Activated CD8-positive, alpha-beta T cell treated with anti-CD3 and anti-CD28 coated beads for 36 hours (primary cell): ENCODE results near the gene CSNK1G3. TPM values are rescaled to one million over a fixed set of nuclear protein-coding genes. Genes with fewer than 3 reads are reported as not detected.

Source experiments
- ATAC-seq: fragments of 200-7000 bp; cut with Tn5 transposase; one replicate; pipeline ENCODE4 v1.10.0; 2021; ENCODE audit warnings: mild to moderate bottlenecking, moderate library complexity
- CTCF ChIA-PET: fragments of 350-600 bp; sonication (Branson Sonifier 250); formaldehyde crosslinking; loops from one replicate; lab custom pipeline; 2021; ENCODE audit warnings: antibody characterized with exemption; lab: Charles Lee
- POLR2A ChIA-PET: fragments of 350-600 bp; sonication (Branson Sonifier 250); formaldehyde crosslinking; loops from one replicate; lab custom pipeline; 2021; ENCODE audit warnings: antibody characterized with exemption; lab: Charles Lee
- DNase-seq: peaks from one replicate; pipeline ENCODE4 v3.0.0-alpha.2; 2020
- H3K27ac Mint-ChIP-seq: one replicate; pipeline ENCODE4 v1.8.0; 2021; ENCODE audit warnings: mild to moderate bottlenecking, mixed read lengths
- H3K27me3 Mint-ChIP-seq: one replicate; pipeline ENCODE4 v1.8.0; 2021; ENCODE audit warnings: mixed read lengths
- H3K36me3 Mint-ChIP-seq: one replicate; pipeline ENCODE4 v1.8.0; 2021; ENCODE audit warnings: low read depth, mixed read lengths
- H3K4me1 Mint-ChIP-seq: one replicate; pipeline ENCODE4 v1.8.0; 2021; ENCODE audit warnings: low read depth, mixed read lengths
- H3K4me3 Mint-ChIP-seq: one replicate; pipeline ENCODE4 v1.8.0; 2021; ENCODE audit warnings: mild to moderate bottlenecking, moderate library complexity, mixed read lengths
- H3K9me3 Mint-ChIP-seq: one replicate; pipeline ENCODE4 v1.8.0; 2021; ENCODE audit warnings: mixed read lengths
- CTCF ChIP-seq: fragments of 200-600 bp; IDR thresholded peaks from one replicate; pipeline ENCODE4 v1.8.0; 2022; ENCODE audit warnings: antibody characterized with exemption, mild to moderate bottlenecking
- intact Hi-C: fragments of 100-400 bp; cut with micrococcal nuclease; formaldehyde crosslinking; loops from one replicate; pipeline ENCODE4 v1.10.0; 2022
- total RNA-seq, 2 experiments: library from RNA; stranded (reverse); gene quantifications; one replicate each; pipeline ENCODE4 v1.2.3, GENCODE V29; 2021

CSNK1G3 gene
- total RNA-seq, 2 experiments from 2014 or later = 36.1 to 39.2 TPM

- Mint-ChIP-seq H3K27ac (no peak overlapping the region), H3K36me3 (no peaks in the 10 kb centered on the region), H3K27me3 (peaks cover 2% of the 10 kb centered on the region), H3K4me3 (no peak overlapping the region), H3K4me1 (no peaks in the 10 kb centered on the region), H3K9me3 (no peaks in the 10 kb centered on the region)
- intact Hi-C loops = no loop called here
- no peak for TF ChIP-seq CTCF
- ATAC-seq (no peak), DNase-seq (no peak)
- CTCF ChIA-PET = no interaction called here
- POLR2A ChIA-PET = no interaction called here
Observed at GRCh38 chr5:123659495-123659894, 147.5 kb downstream of the CSNK1G3 start.

GRCh38 chr5:123664961-123665360 is 153.0 kb downstream of the CSNK1G3 start:
- no peak overlapping the region for H3K27ac Mint-ChIP-seq
- H3K4me3 Mint-ChIP-seq = no peak overlapping the region
- POLR2A ChIA-PET = no interaction called here
- H3K36me3 Mint-ChIP-seq = no peaks in the 10 kb centered on the region
- ATAC-seq (no peak), DNase-seq (no peak)
- peaks cover 5% of the 10 kb centered on the region for H3K27me3 Mint-ChIP-seq
- H3K4me1 Mint-ChIP-seq = no peaks in the 10 kb centered on the region
- intact Hi-C loops = no loop called here
- peaks cover 2% of the 10 kb centered on the region for H3K9me3 Mint-ChIP-seq
- CTCF ChIA-PET = no interaction called here
- TF ChIP-seq CTCF = no peak

GRCh38 chr5:123665822-123666371 is 153.9 kb downstream of the CSNK1G3 start:
- CTCF ChIA-PET = no interaction called here
- DNase-seq (no peak), ATAC-seq (no peak)
- H3K4me3 Mint-ChIP-seq = no peak overlapping the region
- intact Hi-C loops = no loop called here
- POLR2A ChIA-PET = no interaction called here
- H3K9me3 Mint-ChIP-seq = peaks cover 2% of the 10 kb centered on the region
- H3K27ac Mint-ChIP-seq = no peak overlapping the region
- H3K27me3 Mint-ChIP-seq = peaks cover 3% of the 10 kb centered on the region
- H3K36me3 Mint-ChIP-seq = no peaks in the 10 kb centered on the region
- no peak for TF ChIP-seq CTCF
- no peaks in the 10 kb centered on the region for H3K4me1 Mint-ChIP-seq

Other genes with a start within 250 kb of the CSNK1G3 start
- gene CEP120, start 88.8 kb upstream of the CSNK1G3 start, total RNA-seq = 10 to 100 TPM; 22.6 to 28.3 TPM